Measurements from ENCODE around the gene MMP23B. TPM values are rescaled to one million over a fixed set of nuclear protein-coding genes. Genes with fewer than 3 reads are reported as not detected.

Gene MMP23B
- total and polyA plus RNA-seq, 10 of the 15 experiments (the other 5 are each of a cell fraction or from before 2014, with no cell fraction given) = 0.25 to 0.76 (median 0.34) TPM; not detected in 4

- Histone ChIP-seq H3K36me3 (ENCODE audit: control insufficient read depth in 2 of 2, insufficient read depth in 2 of 2, low read length in 1 of 2) (peaks cover 0 to 3% of the 10 kb centered on the region in 2 experiments; a peak in 1 of 4 replicates), H3K9me3 (replicated peaks; ENCODE audit: control insufficient read depth, insufficient read depth, low read length) (no peaks in the 10 kb centered on the region), H3K27ac (ENCODE audit: control insufficient read depth, insufficient read depth) (no peak overlapping the region), H4K20me1 (ENCODE audit: control insufficient read depth, insufficient read depth) (no peaks in the 10 kb centered on the region), H3K4me1 (ENCODE audit: control insufficient read depth, insufficient read depth, low read length) (peaks cover 24% of the 10 kb centered on the region), H3K9ac (ENCODE audit: control insufficient read depth, insufficient read depth, low read length) (no peak overlapping the region), H2AFZ (ENCODE audit: control insufficient read depth, low read depth, low read length) (no peak overlapping the region), H3K27me3 (replicated peaks in 1 of 2; ENCODE audit: control insufficient read depth in 2 of 2, insufficient read depth in 2 of 2, low read length in 1 of 2) (no peaks in the 10 kb centered on the region), H3K4me3 (no peak overlapping the region), H3K79me2 (ENCODE audit: control insufficient read depth, insufficient read depth, low read length) (peaks cover 13% of the 10 kb centered on the region), H3K4me2 (ENCODE audit: control insufficient read depth, insufficient read depth) (no peak overlapping the region)
- ATAC-seq (no peak), DNase-seq (ENCODE audit: low read depth, low spot score) (no peak), FAIRE-seq (no peak)
- ChIA-PET POLR2A (no interaction called here), SMC1A (ENCODE audit: uncharacterized antibody, unreplicated experiment) (no interaction called here), CTCF (no interaction called here), RAD21 (ENCODE audit: unreplicated experiment) (interaction anchor here (0.9 kb wide), 1 partner anchor 286 kb away, joined by 3 read pairs; no protein-coding TSS in a partner anchor)
- in situ Hi-C loops (cut with MboI) (no loop called here), intact Hi-C loops (cut with micrococcal nuclease; ENCODE audit: unreplicated experiment) (no loop called here)
- TF ChIP-seq IKZF2 (IDR thresholded peaks at IDR 0.05) (no peak), RCOR1 (conservative IDR thresholded peaks at IDR 0.05; ENCODE audit: low read depth, low read length) (no peak), POLR2A (IDR thresholded peaks at IDR 0.05; ENCODE audit: low read depth, low read length) (peak; percentile 38; the same call in 1 of the 2 replicates), TARDBP (IDR thresholded peaks at IDR 0.05; ENCODE audit: borderline replicate concordance) (no peak), CREB1 (IDR thresholded peaks at IDR 0.05; ENCODE audit: low read depth) (no peak), RELB (IDR thresholded peaks at IDR 0.05; ENCODE audit: low read depth) (no peak)
- TF ChIP-seq, protein P1, sequence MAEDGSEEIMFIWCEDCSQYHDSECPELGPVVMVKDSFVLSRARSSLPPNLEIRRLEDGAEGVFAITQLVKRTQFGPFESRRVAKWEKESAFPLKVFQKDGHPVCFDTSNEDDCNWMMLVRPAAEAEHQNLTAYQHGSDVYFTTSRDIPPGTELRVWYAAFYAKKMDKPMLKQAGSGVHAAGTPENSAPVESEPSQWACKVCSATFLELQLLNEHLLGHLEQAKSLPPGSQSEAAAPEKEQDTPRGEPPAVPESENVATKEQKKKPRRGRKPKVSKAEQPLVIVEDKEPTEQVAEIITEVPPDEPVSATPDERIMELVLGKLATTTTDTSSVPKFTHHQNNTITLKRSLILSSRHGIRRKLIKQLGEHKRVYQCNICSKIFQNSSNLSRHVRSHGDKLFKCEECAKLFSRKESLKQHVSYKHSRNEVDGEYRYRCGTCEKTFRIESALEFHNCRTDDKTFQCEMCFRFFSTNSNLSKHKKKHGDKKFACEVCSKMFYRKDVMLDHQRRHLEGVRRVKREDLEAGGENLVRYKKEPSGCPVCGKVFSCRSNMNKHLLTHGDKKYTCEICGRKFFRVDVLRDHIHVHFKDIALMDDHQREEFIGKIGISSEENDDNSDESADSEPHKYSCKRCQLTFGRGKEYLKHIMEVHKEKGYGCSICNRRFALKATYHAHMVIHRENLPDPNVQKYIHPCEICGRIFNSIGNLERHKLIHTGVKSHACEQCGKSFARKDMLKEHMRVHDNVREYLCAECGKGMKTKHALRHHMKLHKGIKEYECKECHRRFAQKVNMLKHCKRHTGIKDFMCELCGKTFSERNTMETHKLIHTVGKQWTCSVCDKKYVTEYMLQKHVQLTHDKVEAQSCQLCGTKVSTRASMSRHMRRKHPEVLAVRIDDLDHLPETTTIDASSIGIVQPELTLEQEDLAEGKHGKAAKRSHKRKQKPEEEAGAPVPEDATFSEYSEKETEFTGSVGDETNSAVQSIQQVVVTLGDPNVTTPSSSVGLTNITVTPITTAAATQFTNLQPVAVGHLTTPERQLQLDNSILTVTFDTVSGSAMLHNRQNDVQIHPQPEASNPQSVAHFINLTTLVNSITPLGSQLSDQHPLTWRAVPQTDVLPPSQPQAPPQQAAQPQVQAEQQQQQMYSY (CRISPR knock-in tag; IDR thresholded peaks at IDR 0.05) = no peak
- WGBS (ENCODE audit: insufficient coverage, insufficient replicate concordance, low lambda C conversion rate, missing lambda C conversion rate) = 96% methylated on average over 30 of the region's 32 CpGs
- BruUV-seq (replicated peaks) = no TSS peak
Observed at GRCh38 chr1:1680031-1680911, 48.3 kb downstream of the MMP23B start.

Measured in GM12878 (cell line).